HepG2 (cell line): ENCODE data around the gene GPAT3. TPM values are rescaled to one million over a fixed set of nuclear protein-coding genes. Genes with fewer than 3 reads are reported as not detected.

Experiments
- ATAC-seq: fragments of 200-7000 bp; cut with Tn5 transposase; 3 replicates; pipeline ENCODE4 v1.9.1; 2020; ENCODE audit warnings: mild to moderate bottlenecking, moderate library complexity
- BruUV-seq: library from RNA; stranded (reverse); fragments of 400-500 nt; replicated peaks from 2 replicates; lab custom pipeline; 2021; lab: Mats Ljungman, UMichigan
- CTCF ChIA-PET: fragments of 300-600 bp; formaldehyde crosslinking; extraction: SDS; loops from one replicate; lab custom pipeline; 2021; ENCODE audit warnings: low total read pairs, inconsistent platforms, low intra/inter-chr PET ratio; lab: Yijun Ruan, JAX
- POLR2A ChIA-PET: fragments of 350-600 bp; sonication (Branson Sonifier 250); formaldehyde crosslinking; loops from one replicate; lab custom pipeline; 2020; ENCODE audit warnings: antibody characterized with exemption, inconsistent platforms; lab: Yijun Ruan, JAX
- DNase-seq: peaks from one replicate; pipeline ENCODE4 v3.0.0-alpha.2; 2015; ENCODE audit warnings: low spot score
- FAIRE-seq: peaks from 3 replicates; lab custom pipeline; 2011; peaks lifted over from hg19 to GRCh38; lab: Jason Lieb, UNC
- H2AFZ ChIP-seq: one replicate; pipeline ENCODE4 v1.6.1; 2011; ENCODE audit warnings: low read length, inconsistent platforms
- H3K27ac ChIP-seq: fragments of 300-600 bp; 3 replicates; pipeline ENCODE4 v1.8.0; 2011; ENCODE audit warnings: mixed run types, mild to moderate bottlenecking, mixed read lengths, low read length, inconsistent platforms; ENCODE audit not compliant: insufficient read depth; ENCODE audit errors: extremely low read length
- H3K27me3 ChIP-seq, 2 experiments: fragments of 200-600 bp in 1 of 2; 2 replicates in 1 of 2; 3 replicates in 1 of 2; pipeline versions ENCODE4 v1.6.0 to v1.8.0; 2011; ENCODE audit warnings: low read length in 2 of 2, mild to moderate bottlenecking in 2 of 2, moderate library complexity in 2 of 2, inconsistent platforms in 1 of 2; ENCODE audit not compliant: insufficient read depth in 2 of 2, control insufficient read depth in 1 of 2
- H3K36me3 ChIP-seq, 2 experiments: fragments of 200-600 bp in 1 of 2; replicated peaks in 1 of 2; 2 replicates in 1 of 2; 3 replicates in 1 of 2; pipeline versions ENCODE4 v1.5.1 to v1.8.0; 2011; ENCODE audit warnings: low read length in 2 of 2, inconsistent platforms in 1 of 2; ENCODE audit not compliant: insufficient read depth in 2 of 2, control insufficient read depth in 1 of 2
- H3K4me1 ChIP-seq: 2 replicates; pipeline ENCODE4 v1.5.1; 2012; ENCODE audit warnings: low read length, inconsistent platforms; ENCODE audit not compliant: insufficient read depth
- H3K4me2 ChIP-seq: 2 replicates; pipeline ENCODE4 v1.6.0; 2011; ENCODE audit warnings: low read depth, low read length, inconsistent platforms
- H3K4me3 ChIP-seq, 3 experiments: fragments of 200-600 bp in 1 of 3; sonication (generic), shearing (Covaris generic) in 1 of 3; replicated peaks in 1 of 3; 2 replicates each; pipeline ENCODE4 v1.5.1; 2011 to 2016; ENCODE audit warnings: low read length in 3 of 3, inconsistent platforms in 2 of 3, low read depth in 2 of 3, mild to moderate bottlenecking in 2 of 3, control low read depth in 1 of 3, mixed read lengths in 1 of 3; ENCODE audit not compliant: insufficient read depth in 1 of 3
- H3K79me2 ChIP-seq: one replicate; pipeline ENCODE4 v1.6.1; 2011; ENCODE audit warnings: low read length, inconsistent platforms; ENCODE audit not compliant: insufficient read depth
- H3K9ac ChIP-seq: 2 replicates; pipeline ENCODE4 v1.6.0; 2011; ENCODE audit warnings: mild to moderate bottlenecking, low read depth, low read length, inconsistent platforms; ENCODE audit not compliant: insufficient read depth
- H3K9me3 ChIP-seq: 2 replicates; pipeline ENCODE4 v1.5.1; 2012; ENCODE audit warnings: mild to moderate bottlenecking, low read length
- H4K20me1 ChIP-seq: 2 replicates; pipeline ENCODE4 v1.6.0; 2011; ENCODE audit warnings: inconsistent platforms, mild to moderate bottlenecking, low read length, moderate library complexity; ENCODE audit not compliant: insufficient read depth
- DR1 ChIP-seq: sonication (generic); formaldehyde crosslinking; IDR thresholded peaks from 2 replicates; pipeline ENCODE4 v1.8.0; 2021; ENCODE audit warnings: mild to moderate bottlenecking, missing genetic modification reagents, inconsistent platforms
- FOSL2 ChIP-seq: sonication (generic); formaldehyde crosslinking; IDR thresholded peaks from 2 replicates; pipeline ENCODE4 v1.4.0; 2020; ENCODE audit warnings: missing genetic modification reagents
- ZNF496 ChIP-seq: sonication (generic); formaldehyde crosslinking; IDR thresholded peaks from 2 replicates; pipeline ENCODE4 v1.8.1; 2023; ENCODE audit warnings: mild to moderate bottlenecking, moderate library complexity, missing genetic modification reagents; ENCODE audit not compliant: insufficient replicate concordance
- ZNF563 ChIP-seq: sonication (generic); formaldehyde crosslinking; IDR thresholded peaks from 2 replicates; pipeline ENCODE4 v1.8.0; 2022; ENCODE audit warnings: mild to moderate bottlenecking, moderate library complexity, missing genetic modification reagents
- WGBS: methylation state at CpG from one replicate; pipeline ENCODE4 v1.1.6; 2017; ENCODE audit warnings: low lambda C conversion rate; 5-methylcytosine and 5-hydroxymethylcytosine counted together
- in situ Hi-C: cut with HindIII; loops from 2 replicates; pipeline ENCODE4 v1.10.0; 2017; ENCODE audit warnings: low pct_unique_long_range_greater_than_20kb; ENCODE audit not compliant: extremely low pct_ligation_motif_present
- intact Hi-C: fragments of 100-400 bp; cut with micrococcal nuclease; formaldehyde crosslinking; loops from one replicate; pipeline ENCODE4 v1.10.0; 2022; ENCODE audit not compliant: unreplicated experiment
- polyA plus RNA-seq, 8 experiments: library from polyadenylated mRNA; depleted of rRNA in 3 of 8; stranded (reverse) in 7 of 8; unstranded in 1 of 8; fragments of >200 nt; fragmentation: Illumina TruSeq in 4 of 8; extraction: Trizol in 4 of 8; gene quantifications; 2 replicates each; pipeline versions ENCODE4 v1.2.1 to v1.2.3, GENCODE V29; 2011 to 2016; ENCODE audit warnings: low read depth in 4 of 8, missing spikeins in 1 of 8, mixed read lengths in 1 of 8; ENCODE audit not compliant: insufficient read depth in 1 of 8
- total RNA-seq, 5 experiments: library from RNA; depleted of rRNA; stranded (reverse); fragments of >200 nt; fragmentation: Illumina TruSeq; extraction: Trizol; gene quantifications; 2 replicates each; pipeline ENCODE4 v1.2.3, GENCODE V29; 2016; ENCODE audit warnings: low read depth in 1 of 5
- TF ChIP-seq, protein P1 (sequence below): IDR thresholded peaks from 2 replicates; pipeline ENCODE4 v1.6.1; 2016; ENCODE audit warnings: low read depth, missing genetic modification reagents, missing compliant biosample characterization
- TF ChIP-seq, protein P2 (sequence below): IDR thresholded peaks from 2 replicates; pipeline ENCODE4 v1.6.1; 2012; ENCODE audit warnings: low read depth, low read length, improper control_type of control experiment

GPAT3 gene
- total and polyA plus RNA-seq, 2 of the 13 experiments (the other 11 are each of a cell fraction or from before 2014, with no cell fraction given) = 2.4 to 2.6 TPM

DNA sequence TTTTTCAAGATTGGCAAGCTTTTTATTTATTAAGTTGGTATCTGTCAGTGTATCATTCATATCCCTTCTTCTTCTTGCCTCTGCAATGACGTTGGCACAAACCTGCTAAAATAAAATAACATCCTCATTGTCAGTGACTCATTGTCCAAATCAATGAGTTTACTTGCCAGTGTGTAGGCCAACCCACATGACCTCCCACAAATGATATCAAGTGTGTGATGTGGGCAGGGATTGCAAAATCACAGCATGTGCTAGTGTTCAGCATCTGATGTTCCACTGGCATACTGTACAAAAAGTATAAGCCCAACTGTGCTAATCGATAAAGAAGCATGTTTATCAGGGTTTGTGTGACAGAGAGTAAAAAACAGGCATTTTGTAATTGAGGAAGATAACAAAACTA, 25.5 kb downstream of the GPAT3 start (continued):
- TF ChIP-seq, protein P1, sequence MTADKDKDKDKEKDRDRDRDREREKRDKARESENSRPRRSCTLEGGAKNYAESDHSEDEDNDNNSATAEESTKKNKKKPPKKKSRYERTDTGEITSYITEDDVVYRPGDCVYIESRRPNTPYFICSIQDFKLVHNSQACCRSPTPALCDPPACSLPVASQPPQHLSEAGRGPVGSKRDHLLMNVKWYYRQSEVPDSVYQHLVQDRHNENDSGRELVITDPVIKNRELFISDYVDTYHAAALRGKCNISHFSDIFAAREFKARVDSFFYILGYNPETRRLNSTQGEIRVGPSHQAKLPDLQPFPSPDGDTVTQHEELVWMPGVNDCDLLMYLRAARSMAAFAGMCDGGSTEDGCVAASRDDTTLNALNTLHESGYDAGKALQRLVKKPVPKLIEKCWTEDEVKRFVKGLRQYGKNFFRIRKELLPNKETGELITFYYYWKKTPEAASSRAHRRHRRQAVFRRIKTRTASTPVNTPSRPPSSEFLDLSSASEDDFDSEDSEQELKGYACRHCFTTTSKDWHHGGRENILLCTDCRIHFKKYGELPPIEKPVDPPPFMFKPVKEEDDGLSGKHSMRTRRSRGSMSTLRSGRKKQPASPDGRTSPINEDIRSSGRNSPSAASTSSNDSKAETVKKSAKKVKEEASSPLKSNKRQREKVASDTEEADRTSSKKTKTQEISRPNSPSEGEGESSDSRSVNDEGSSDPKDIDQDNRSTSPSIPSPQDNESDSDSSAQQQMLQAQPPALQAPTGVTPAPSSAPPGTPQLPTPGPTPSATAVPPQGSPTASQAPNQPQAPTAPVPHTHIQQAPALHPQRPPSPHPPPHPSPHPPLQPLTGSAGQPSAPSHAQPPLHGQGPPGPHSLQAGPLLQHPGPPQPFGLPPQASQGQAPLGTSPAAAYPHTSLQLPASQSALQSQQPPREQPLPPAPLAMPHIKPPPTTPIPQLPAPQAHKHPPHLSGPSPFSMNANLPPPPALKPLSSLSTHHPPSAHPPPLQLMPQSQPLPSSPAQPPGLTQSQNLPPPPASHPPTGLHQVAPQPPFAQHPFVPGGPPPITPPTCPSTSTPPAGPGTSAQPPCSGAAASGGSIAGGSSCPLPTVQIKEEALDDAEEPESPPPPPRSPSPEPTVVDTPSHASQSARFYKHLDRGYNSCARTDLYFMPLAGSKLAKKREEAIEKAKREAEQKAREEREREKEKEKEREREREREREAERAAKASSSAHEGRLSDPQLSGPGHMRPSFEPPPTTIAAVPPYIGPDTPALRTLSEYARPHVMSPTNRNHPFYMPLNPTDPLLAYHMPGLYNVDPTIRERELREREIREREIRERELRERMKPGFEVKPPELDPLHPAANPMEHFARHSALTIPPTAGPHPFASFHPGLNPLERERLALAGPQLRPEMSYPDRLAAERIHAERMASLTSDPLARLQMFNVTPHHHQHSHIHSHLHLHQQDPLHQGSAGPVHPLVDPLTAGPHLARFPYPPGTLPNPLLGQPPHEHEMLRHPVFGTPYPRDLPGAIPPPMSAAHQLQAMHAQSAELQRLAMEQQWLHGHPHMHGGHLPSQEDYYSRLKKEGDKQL = no peak
- peak; percentile 92 for TF ChIP-seq FOSL2 (CRISPR knock-in tag)
- TF ChIP-seq, protein P2, sequence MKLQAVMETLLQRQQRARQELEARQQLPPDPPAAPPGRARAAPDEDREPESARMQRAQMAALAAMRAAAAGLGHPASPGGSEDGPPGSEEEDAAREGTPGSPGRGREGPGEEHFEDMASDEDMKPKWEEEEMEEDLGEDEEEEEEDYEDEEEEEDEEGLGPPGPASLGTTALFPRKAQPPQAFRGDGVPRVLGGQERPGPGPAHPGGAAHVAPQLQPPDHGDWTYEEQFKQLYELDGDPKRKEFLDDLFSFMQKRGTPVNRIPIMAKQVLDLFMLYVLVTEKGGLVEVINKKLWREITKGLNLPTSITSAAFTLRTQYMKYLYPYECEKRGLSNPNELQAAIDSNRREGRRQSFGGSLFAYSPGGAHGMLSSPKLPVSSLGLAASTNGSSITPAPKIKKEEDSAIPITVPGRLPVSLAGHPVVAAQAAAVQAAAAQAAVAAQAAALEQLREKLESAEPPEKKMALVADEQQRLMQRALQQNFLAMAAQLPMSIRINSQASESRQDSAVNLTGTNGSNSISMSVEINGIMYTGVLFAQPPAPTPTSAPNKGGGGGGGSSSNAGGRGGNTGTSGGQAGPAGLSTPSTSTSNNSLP = peak; percentile 56; the same call in 1 of the 2 replicates

DNA sequence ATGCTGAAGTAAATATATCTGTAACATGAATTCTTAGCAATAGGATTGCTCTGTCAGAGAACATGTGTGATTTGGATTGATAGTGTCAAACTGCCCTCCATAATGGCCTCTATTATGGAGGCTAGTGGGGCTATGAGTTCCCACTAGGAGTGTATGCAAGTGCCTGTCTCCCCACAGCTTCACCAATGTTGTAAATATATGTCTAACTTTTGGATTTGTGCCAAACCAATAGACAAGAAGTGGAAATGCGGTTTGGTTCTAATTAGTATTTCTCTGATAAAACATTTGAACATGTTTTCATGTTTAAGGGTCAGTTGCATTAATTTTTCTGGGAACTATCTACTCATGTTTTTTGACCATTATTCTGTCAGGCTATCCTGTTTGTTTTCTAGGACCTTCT, 28.1 kb downstream of the GPAT3 start:
- Histone ChIP-seq H3K27ac (no peak overlapping the region), H3K4me2 (no peak overlapping the region), H3K79me2 (no peaks in the 10 kb centered on the region), H3K4me3 (no peak overlapping the region), H4K20me1 (no peaks in the 10 kb centered on the region), H3K4me1 (no peaks in the 10 kb centered on the region), H3K9me3 (no peaks in the 10 kb centered on the region), H3K9ac (no peak overlapping the region), H2AFZ (no peak overlapping the region), H3K36me3 (no peaks in the 10 kb centered on the region), H3K27me3 (no peaks in the 10 kb centered on the region)
- BruUV-seq = no TSS peak
- no peak for TF ChIP-seq DR1 (CRISPR knock-in tag)
- no peak for TF ChIP-seq ZNF563 (CRISPR knock-in tag)
- TF ChIP-seq ZNF496 (CRISPR knock-in tag) = no peak
- in situ Hi-C loops (no loop called here), intact Hi-C loops (no loop called here)
- FAIRE-seq (no peak), ATAC-seq (no peak), DNase-seq (no peak)
- ChIA-PET CTCF (no interaction called here), POLR2A (no interaction called here)
- 100% methylated on average over 1 of the region's 1 CpG for WGBS
